ENCODE results near the gene GBP3.
"Not testable (repeated sequence)": the region's sequence is repeated elsewhere in the genome, so short reads cannot be mapped to it uniquely, and the experiment has no call there.

Gene GBP3

GRCh38 chr1:88974616-88975172, 48.0 kb downstream of the GBP3 start:
- DNase-seq: not testable (repeated sequence)

- peak; percentile 82 for DNase-seq
Measured at GRCh38 chr1:88973520-88974137, 49.0 kb downstream of the GBP3 start.

- DNase-seq: no peak
Measured at GRCh38 chr1:88961647-88962275, 60.9 kb downstream of the GBP3 start.

- no peak for DNase-seq
Measured at GRCh38 chr1:88961081-88961480, 61.6 kb downstream of the GBP3 start.

Data from hematopoietic multipotent progenitor cell treated with erythropoietin and hydrocortisone succinate and interleukin-3 and kit ligand, for 4 days (in vitro differentiated cells).